ENCODE measurements around the gene TNFRSF12A. TPM values are rescaled to one million over a fixed set of nuclear protein-coding genes. Genes with fewer than 3 reads are reported as not detected.
A peak's percentile ranks its signal among the peaks of the same experiment; 100 is the strongest.

The TNFRSF12A gene
- total RNA-seq, 1 experiment from 2014 or later, result 156 TPM

DNA sequence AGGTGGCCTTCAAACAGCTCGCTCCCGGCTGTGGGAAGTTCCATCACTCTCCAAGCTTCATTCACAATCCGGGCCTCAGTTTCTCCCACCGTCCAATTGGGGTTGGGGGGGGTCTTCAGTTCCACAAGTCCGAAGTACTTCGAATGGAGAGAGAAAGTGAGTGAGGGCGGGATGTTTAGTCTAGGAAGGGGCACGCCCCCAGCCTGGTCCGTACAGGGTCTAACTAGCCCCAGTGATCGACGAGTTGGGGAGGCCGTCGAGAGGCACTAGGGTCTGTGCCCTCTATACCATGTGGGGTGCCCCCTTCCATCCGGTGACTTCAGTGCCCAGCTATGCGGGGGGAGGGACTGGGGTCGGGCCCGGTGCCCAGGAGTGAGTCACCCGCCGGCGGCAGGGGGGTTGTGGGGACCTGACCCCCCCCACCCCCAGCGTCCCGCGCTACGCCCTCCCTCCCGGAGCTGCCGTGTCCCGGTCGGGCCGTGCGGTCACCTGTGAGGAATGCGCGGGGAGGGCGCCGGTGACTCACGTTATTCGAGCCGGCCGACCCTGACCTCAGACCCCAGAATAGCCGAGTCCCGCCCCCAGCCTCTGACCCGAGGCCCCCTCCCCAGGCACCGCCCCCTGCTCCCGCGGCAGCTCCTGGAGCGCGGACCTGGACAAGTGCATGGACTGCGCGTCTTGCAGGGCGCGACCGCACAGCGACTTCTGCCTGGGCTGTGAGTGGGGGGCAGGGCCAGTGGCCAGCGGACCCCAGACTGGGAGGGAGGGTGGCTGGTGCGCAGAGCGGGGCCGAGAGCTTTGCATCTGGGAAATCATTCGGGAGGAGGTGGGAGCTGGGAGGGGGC lies 658 bp downstream of the TNFRSF12A start:
- Histone ChIP-seq H3K27ac (ENCODE audit: low read length) (peak overlapping the region; percentile 99), H3K9me3 (ENCODE audit: control insufficient read depth, insufficient read depth, low read depth, low read length) (no peaks in the 10 kb centered on the region), H3K36me3 (ENCODE audit: control insufficient read depth, insufficient read depth, low read length) (peaks cover 9% of the 10 kb centered on the region), H3K4me1 (ENCODE audit: control insufficient read depth, insufficient read depth, low read length) (peaks cover 16% of the 10 kb centered on the region), H3K27me3 (ENCODE audit: control insufficient read depth, insufficient read depth, low read length) (no peaks in the 10 kb centered on the region), H3K4me3 (ENCODE audit: low read depth in 2 of 2, low read length in 2 of 2) (peak overlapping the region; percentile 94 to 95)
- ChIA-PET POLR2A (interaction anchor here (0.6 kb wide), 2 partner anchors 20 to 1135 kb away, joined by 5 to 10 read pairs; no protein-coding TSS in a partner anchor), CTCF (interaction anchor here (0.5 to 1.2 kb wide), 3 partner anchors 8 to 246 kb away, joined by 3 to 5 read pairs (median 5); no protein-coding TSS in a partner anchor)
- intact Hi-C loops (cut with micrococcal nuclease; ENCODE audit: unreplicated experiment) (no loop called here), in situ Hi-C loops (cut with HindIII; ENCODE audit: low pct_unique_long_range_greater_than_20kb, low sequenced_read_pairs) (no loop called here)
- TF ChIP-seq SIN3A (IDR thresholded peaks at IDR 0.05; ENCODE audit: borderline replicate concordance, insufficient read depth, low read depth, low read length) (peak; percentile 63; the same call in 1 of the 2 replicates), POLR2AphosphoS5 (IDR thresholded peaks at IDR 0.05; ENCODE audit: low read depth, low read length) (peak; percentile 46)
- TF ChIP-seq, protein P1, sequence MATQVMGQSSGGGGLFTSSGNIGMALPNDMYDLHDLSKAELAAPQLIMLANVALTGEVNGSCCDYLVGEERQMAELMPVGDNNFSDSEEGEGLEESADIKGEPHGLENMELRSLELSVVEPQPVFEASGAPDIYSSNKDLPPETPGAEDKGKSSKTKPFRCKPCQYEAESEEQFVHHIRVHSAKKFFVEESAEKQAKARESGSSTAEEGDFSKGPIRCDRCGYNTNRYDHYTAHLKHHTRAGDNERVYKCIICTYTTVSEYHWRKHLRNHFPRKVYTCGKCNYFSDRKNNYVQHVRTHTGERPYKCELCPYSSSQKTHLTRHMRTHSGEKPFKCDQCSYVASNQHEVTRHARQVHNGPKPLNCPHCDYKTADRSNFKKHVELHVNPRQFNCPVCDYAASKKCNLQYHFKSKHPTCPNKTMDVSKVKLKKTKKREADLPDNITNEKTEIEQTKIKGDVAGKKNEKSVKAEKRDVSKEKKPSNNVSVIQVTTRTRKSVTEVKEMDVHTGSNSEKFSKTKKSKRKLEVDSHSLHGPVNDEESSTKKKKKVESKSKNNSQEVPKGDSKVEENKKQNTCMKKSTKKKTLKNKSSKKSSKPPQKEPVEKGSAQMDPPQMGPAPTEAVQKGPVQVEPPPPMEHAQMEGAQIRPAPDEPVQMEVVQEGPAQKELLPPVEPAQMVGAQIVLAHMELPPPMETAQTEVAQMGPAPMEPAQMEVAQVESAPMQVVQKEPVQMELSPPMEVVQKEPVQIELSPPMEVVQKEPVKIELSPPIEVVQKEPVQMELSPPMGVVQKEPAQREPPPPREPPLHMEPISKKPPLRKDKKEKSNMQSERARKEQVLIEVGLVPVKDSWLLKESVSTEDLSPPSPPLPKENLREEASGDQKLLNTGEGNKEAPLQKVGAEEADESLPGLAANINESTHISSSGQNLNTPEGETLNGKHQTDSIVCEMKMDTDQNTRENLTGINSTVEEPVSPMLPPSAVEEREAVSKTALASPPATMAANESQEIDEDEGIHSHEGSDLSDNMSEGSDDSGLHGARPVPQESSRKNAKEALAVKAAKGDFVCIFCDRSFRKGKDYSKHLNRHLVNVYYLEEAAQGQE (IDR thresholded peaks at IDR 0.05; ENCODE audit: insufficient read depth in 1 of 2, low read depth in 2 of 2, low read length in 1 of 2), result no peak
- peak; percentile 69 for DNase-seq (ENCODE audit: low read depth, low spot score)
- BruUV-seq (replicated peaks), result no TSS peak
- peak; percentile 26 for ATAC-seq

DNA sequence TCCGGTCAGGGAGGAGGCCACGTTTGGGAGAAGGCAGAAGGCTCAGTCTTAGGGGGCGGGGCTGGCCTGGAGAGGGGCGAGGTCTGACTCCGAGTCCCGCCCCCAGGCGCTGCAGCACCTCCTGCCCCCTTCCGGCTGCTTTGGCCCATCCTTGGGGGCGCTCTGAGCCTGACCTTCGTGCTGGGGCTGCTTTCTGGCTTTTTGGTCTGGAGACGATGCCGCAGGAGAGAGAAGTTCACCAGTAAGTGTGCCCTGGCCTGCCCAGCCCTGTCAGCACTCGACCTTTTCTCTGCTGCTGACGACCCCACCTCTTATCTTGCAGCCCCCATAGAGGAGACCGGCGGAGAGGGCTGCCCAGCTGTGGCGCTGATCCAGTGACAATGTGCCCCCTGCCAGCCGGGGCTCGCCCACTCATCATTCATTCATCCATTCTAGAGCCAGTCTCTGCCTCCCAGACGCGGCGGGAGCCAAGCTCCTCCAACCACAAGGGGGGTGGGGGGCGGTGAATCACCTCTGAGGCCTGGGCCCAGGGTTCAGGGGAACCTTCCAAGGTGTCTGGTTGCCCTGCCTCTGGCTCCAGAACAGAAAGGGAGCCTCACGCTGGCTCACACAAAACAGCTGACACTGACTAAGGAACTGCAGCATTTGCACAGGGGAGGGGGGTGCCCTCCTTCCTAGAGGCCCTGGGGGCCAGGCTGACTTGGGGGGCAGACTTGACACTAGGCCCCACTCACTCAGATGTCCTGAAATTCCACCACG lies 1.5 kb downstream of the TNFRSF12A start:
- Histone ChIP-seq H3K4me3 (ENCODE audit: low read depth in 2 of 2, low read length in 2 of 2) (peak overlapping the region; percentile 94 to 95), H3K4me1 (ENCODE audit: control insufficient read depth, insufficient read depth, low read length) (peaks cover 16% of the 10 kb centered on the region), H3K9me3 (ENCODE audit: control insufficient read depth, insufficient read depth, low read depth, low read length) (no peaks in the 10 kb centered on the region), H3K36me3 (ENCODE audit: control insufficient read depth, insufficient read depth, low read length) (peaks cover 9% of the 10 kb centered on the region), H3K27ac (ENCODE audit: low read length) (peak overlapping the region; percentile 99), H3K27me3 (ENCODE audit: control insufficient read depth, insufficient read depth, low read length) (no peaks in the 10 kb centered on the region)
- intact Hi-C loops (cut with micrococcal nuclease; ENCODE audit: unreplicated experiment) (no loop called here), in situ Hi-C loops (cut with HindIII; ENCODE audit: low pct_unique_long_range_greater_than_20kb, low sequenced_read_pairs) (no loop called here)
- POLR2A ChIA-PET, result interaction anchor here (0.6 kb wide), 1 partner anchor 21 kb away, joined by 5 read pairs; no protein-coding TSS in a partner anchor
- CTCF ChIA-PET, result no interaction called here
- DNase-seq (ENCODE audit: low read depth, low spot score), result peak; percentile 68
- BruUV-seq (replicated peaks), result TSS peak; percentile 88
- TF ChIP-seq SIN3A (IDR thresholded peaks at IDR 0.05; ENCODE audit: borderline replicate concordance, insufficient read depth, low read depth, low read length) (0 out of 2 replicates have a peak, but pooled peaks have one; percentile 14), POLR2AphosphoS5 (IDR thresholded peaks at IDR 0.05; ENCODE audit: low read depth, low read length) (peak; percentile 5; the same call in 1 of the 2 replicates), TCF7L2 (IDR thresholded peaks at IDR 0.05; ENCODE audit: low read depth, low read length) (no peak)
- TF ChIP-seq, protein P2, sequence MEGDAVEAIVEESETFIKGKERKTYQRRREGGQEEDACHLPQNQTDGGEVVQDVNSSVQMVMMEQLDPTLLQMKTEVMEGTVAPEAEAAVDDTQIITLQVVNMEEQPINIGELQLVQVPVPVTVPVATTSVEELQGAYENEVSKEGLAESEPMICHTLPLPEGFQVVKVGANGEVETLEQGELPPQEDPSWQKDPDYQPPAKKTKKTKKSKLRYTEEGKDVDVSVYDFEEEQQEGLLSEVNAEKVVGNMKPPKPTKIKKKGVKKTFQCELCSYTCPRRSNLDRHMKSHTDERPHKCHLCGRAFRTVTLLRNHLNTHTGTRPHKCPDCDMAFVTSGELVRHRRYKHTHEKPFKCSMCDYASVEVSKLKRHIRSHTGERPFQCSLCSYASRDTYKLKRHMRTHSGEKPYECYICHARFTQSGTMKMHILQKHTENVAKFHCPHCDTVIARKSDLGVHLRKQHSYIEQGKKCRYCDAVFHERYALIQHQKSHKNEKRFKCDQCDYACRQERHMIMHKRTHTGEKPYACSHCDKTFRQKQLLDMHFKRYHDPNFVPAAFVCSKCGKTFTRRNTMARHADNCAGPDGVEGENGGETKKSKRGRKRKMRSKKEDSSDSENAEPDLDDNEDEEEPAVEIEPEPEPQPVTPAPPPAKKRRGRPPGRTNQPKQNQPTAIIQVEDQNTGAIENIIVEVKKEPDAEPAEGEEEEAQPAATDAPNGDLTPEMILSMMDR (IDR thresholded peaks at IDR 0.05), result peak; percentile 63
- TF ChIP-seq, protein P1 (IDR thresholded peaks at IDR 0.05; ENCODE audit: insufficient read depth in 1 of 2, low read depth in 2 of 2, low read length in 1 of 2), result no peak
- peak; percentile 45 for ATAC-seq
